Measurements from ENCODE around the gene CNFN. TPM values are rescaled to one million over a fixed set of nuclear protein-coding genes. Genes with fewer than 3 reads are reported as not detected.

The CNFN gene
- polyA plus RNA-seq, 2 donors = 5,144 to 7,132 TPM

- H3K27me3 ChIP-seq (ENCODE audit: control insufficient read depth in 1 of 2, insufficient read depth in 2 of 2, low read length in 2 of 2) = no peaks in the 10 kb centered on the region
- H3K4me3 ChIP-seq (ENCODE audit: low read depth in 1 of 2, low read length in 2 of 2) = no peak overlapping the region
- no peak overlapping the region for H3K27ac ChIP-seq (ENCODE audit: low read depth in 2 of 2, low read length in 1 of 2)
- H3K36me3 ChIP-seq (ENCODE audit: control insufficient read depth in 2 of 2, insufficient read depth in 2 of 2, low read length in 1 of 2) = peaks cover 0 to 11% of the 10 kb centered on the region in 2 donors
- no peaks in the 10 kb centered on the region for H3K9me3 ChIP-seq (ENCODE audit: control insufficient read depth in 2 of 2, insufficient read depth in 1 of 2, low read depth in 1 of 2, low read length in 1 of 2)
- peaks cover 0 to 6% of the 10 kb centered on the region in 2 donors for H3K4me1 ChIP-seq (ENCODE audit: control insufficient read depth in 2 of 2, insufficient read depth in 2 of 2, low read length in 1 of 2)
- 68 to 74% methylated on average over 17 of the region's 17 CpGs for WGBS, 2 donors
These were observed 11.6 kb downstream of the CNFN start for GRCh38 chr19:42378225-42379215.

GRCh38 chr19:42376177-42376555 lies 13.9 kb downstream of the CNFN start:
- Histone ChIP-seq H3K36me3 (ENCODE audit: control insufficient read depth in 2 of 2, insufficient read depth in 2 of 2, low read length in 1 of 2) (peaks cover 0 to 11% of the 10 kb centered on the region in 2 donors), H3K4me3 (ENCODE audit: low read depth in 1 of 2, low read length in 2 of 2) (no peak overlapping the region), H3K4me1 (ENCODE audit: control insufficient read depth in 2 of 2, insufficient read depth in 2 of 2, low read length in 1 of 2) (peaks cover 0 to 6% of the 10 kb centered on the region in 2 donors), H3K27me3 (ENCODE audit: control insufficient read depth in 1 of 2, insufficient read depth in 2 of 2, low read length in 2 of 2) (no peaks in the 10 kb centered on the region), H3K27ac (ENCODE audit: low read depth in 2 of 2, low read length in 1 of 2) (no peak overlapping the region), H3K9me3 (ENCODE audit: control insufficient read depth in 2 of 2, insufficient read depth in 1 of 2, low read depth in 1 of 2, low read length in 1 of 2) (no peaks in the 10 kb centered on the region)
- WGBS, 2 donors = 93 to 95% methylated on average over 17 of the region's 17 CpGs

- Histone ChIP-seq H3K36me3 (ENCODE audit: control insufficient read depth in 2 of 2, insufficient read depth in 2 of 2, low read length in 1 of 2) (peaks cover 0 to 11% of the 10 kb centered on the region in 2 donors), H3K4me3 (ENCODE audit: low read depth in 1 of 2, low read length in 2 of 2) (no peak overlapping the region), H3K4me1 (ENCODE audit: control insufficient read depth in 2 of 2, insufficient read depth in 2 of 2, low read length in 1 of 2) (peaks cover 0 to 6% of the 10 kb centered on the region in 2 donors), H3K27ac (ENCODE audit: low read depth in 2 of 2, low read length in 1 of 2) (no peak overlapping the region), H3K27me3 (ENCODE audit: control insufficient read depth in 1 of 2, insufficient read depth in 2 of 2, low read length in 2 of 2) (no peaks in the 10 kb centered on the region), H3K9me3 (ENCODE audit: control insufficient read depth in 2 of 2, insufficient read depth in 1 of 2, low read depth in 1 of 2, low read length in 1 of 2) (no peaks in the 10 kb centered on the region)
- WGBS, 2 donors = 92 to 93% methylated on average over 33 to 54 of the region's 54 CpGs
These were observed 14.5 kb downstream of the CNFN start for GRCh38 chr19:42375415-42376176.

DNA sequence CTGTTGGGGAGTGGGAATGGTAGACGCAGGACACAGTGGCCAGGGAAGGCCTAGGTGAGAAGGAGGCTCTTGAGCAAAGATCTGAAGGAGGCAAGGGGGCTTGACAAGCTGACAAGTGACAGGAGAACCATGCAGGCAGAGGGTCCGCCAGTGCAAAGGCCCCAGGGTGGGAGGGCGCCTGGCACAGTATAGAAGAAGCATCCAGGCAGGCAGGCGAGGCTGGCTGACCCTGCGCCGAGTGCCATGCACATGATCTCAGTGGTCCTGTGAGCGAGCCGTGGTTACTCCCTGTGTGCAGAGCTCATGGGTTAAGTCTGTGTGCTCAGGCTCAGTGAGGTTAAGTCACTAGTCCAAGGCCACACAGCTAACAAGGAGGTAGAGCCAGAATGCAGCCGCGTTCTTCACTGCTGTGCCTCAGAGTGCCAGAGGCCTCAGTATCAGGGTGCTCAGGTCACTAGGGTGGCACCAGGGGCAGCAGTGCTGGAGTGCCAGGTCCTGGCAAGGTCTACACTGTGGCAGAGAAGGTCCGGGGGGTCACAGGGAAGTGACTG lies 15.2 kb downstream of the CNFN start:
- H3K4me1 ChIP-seq (ENCODE audit: control insufficient read depth in 2 of 2, insufficient read depth in 2 of 2, low read length in 1 of 2) = peaks cover 0 to 6% of the 10 kb centered on the region in 2 donors
- H3K4me3 ChIP-seq (ENCODE audit: low read depth in 1 of 2, low read length in 2 of 2) = no peak overlapping the region
- 92 to 94% methylated on average over 11 of the region's 11 CpGs for WGBS, 2 donors
- no peaks in the 10 kb centered on the region for H3K9me3 ChIP-seq (ENCODE audit: control insufficient read depth in 2 of 2, insufficient read depth in 1 of 2, low read depth in 1 of 2, low read length in 1 of 2)
- H3K27ac ChIP-seq (ENCODE audit: low read depth in 2 of 2, low read length in 1 of 2) = no peak overlapping the region
- no peaks in the 10 kb centered on the region for H3K27me3 ChIP-seq (ENCODE audit: control insufficient read depth in 1 of 2, insufficient read depth in 2 of 2, low read length in 2 of 2)
- H3K36me3 ChIP-seq (ENCODE audit: control insufficient read depth in 2 of 2, insufficient read depth in 2 of 2, low read length in 1 of 2) = peaks cover 0 to 12% of the 10 kb centered on the region in 2 donors

- no peaks in the 10 kb centered on the region for H3K9me3 ChIP-seq (ENCODE audit: control insufficient read depth in 2 of 2, insufficient read depth in 1 of 2, low read depth in 1 of 2, low read length in 1 of 2)
- no peak overlapping the region for H3K27ac ChIP-seq (ENCODE audit: low read depth in 2 of 2, low read length in 1 of 2)
- no peak overlapping the region for H3K4me3 ChIP-seq (ENCODE audit: low read depth in 1 of 2, low read length in 2 of 2)
- peaks cover 0 to 11% of the 10 kb centered on the region in 2 donors for H3K36me3 ChIP-seq (ENCODE audit: control insufficient read depth in 2 of 2, insufficient read depth in 2 of 2, low read length in 1 of 2)
- 79 to 80% methylated on average over 9 to 12 of the region's 12 CpGs for WGBS, 2 donors
- H3K4me1 ChIP-seq (ENCODE audit: control insufficient read depth in 2 of 2, insufficient read depth in 2 of 2, low read length in 1 of 2) = peaks cover 0 to under 1% of the 10 kb centered on the region in 2 donors
- H3K27me3 ChIP-seq (ENCODE audit: control insufficient read depth in 1 of 2, insufficient read depth in 2 of 2, low read length in 2 of 2) = no peaks in the 10 kb centered on the region
These were observed 19.4 kb downstream of the CNFN start for GRCh38 chr19:42370626-42371175.

DNA sequence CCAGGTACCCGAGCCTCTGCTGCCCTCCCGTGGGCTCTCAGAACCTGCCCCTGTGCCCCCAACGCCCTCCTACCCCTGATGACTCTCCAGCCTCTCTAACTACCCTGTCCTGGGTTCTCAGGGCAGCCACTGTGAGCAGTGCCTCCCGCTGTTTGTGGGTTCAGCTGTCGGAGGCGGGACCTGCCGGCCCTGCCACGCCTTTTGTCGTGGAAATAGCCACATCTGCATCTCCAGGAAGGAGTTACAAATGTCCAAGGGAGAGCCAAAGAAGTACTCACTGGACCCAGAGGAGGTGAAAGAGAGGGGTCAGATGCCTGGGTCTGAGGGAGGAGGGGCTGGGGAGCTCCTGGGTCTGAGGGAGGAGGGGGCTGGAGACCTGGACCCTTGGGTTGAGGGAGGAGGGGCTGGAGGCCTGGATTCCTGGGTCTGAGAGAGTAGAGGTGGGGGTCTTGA lies 20.0 kb downstream of the CNFN start:
- WGBS, 2 donors = 71 to 76% methylated on average over 9 of the region's 9 CpGs
- H3K36me3 ChIP-seq (ENCODE audit: control insufficient read depth in 2 of 2, insufficient read depth in 2 of 2, low read length in 1 of 2) = peaks cover 0 to 7% of the 10 kb centered on the region in 2 donors
- H3K4me1 ChIP-seq (ENCODE audit: control insufficient read depth in 2 of 2, insufficient read depth in 2 of 2, low read length in 1 of 2) = no peaks in the 10 kb centered on the region

GRCh38 chr19:42369433-42370067 lies 20.5 kb downstream of the CNFN start:
- Histone ChIP-seq H3K4me1 (ENCODE audit: control insufficient read depth in 2 of 2, insufficient read depth in 2 of 2, low read length in 1 of 2) (no peaks in the 10 kb centered on the region), H3K9me3 (ENCODE audit: control insufficient read depth in 2 of 2, insufficient read depth in 1 of 2, low read depth in 1 of 2, low read length in 1 of 2) (no peaks in the 10 kb centered on the region), H3K4me3 (ENCODE audit: low read depth in 1 of 2, low read length in 2 of 2) (no peak overlapping the region), H3K36me3 (ENCODE audit: control insufficient read depth in 2 of 2, insufficient read depth in 2 of 2, low read length in 1 of 2) (peaks cover 0 to 7% of the 10 kb centered on the region in 2 donors), H3K27ac (ENCODE audit: low read depth in 2 of 2, low read length in 1 of 2) (no peak overlapping the region), H3K27me3 (ENCODE audit: control insufficient read depth in 1 of 2, insufficient read depth in 2 of 2, low read length in 2 of 2) (no peaks in the 10 kb centered on the region)
- 93% methylated on average over 27 of the region's 27 CpGs for WGBS, 2 donors

More for the DNA sequence above, 20.0 kb downstream of the CNFN start:
- H3K4me3 ChIP-seq (ENCODE audit: low read depth in 1 of 2, low read length in 2 of 2) = no peak overlapping the region
- no peak overlapping the region for H3K27ac ChIP-seq (ENCODE audit: low read depth in 2 of 2, low read length in 1 of 2)
- no peaks in the 10 kb centered on the region for H3K9me3 ChIP-seq (ENCODE audit: control insufficient read depth in 2 of 2, insufficient read depth in 1 of 2, low read depth in 1 of 2, low read length in 1 of 2)
- H3K27me3 ChIP-seq (ENCODE audit: control insufficient read depth in 1 of 2, insufficient read depth in 2 of 2, low read length in 2 of 2) = no peaks in the 10 kb centered on the region

GRCh38 chr19:42368765-42369164 lies 21.3 kb downstream of the CNFN start:
- peaks cover 0 to 11% of the 10 kb centered on the region in 2 donors for H3K36me3 ChIP-seq (ENCODE audit: control insufficient read depth in 2 of 2, insufficient read depth in 2 of 2, low read length in 1 of 2)

More at GRCh38 chr19:42368765-42369164, 21.3 kb downstream of the CNFN start:
- Histone ChIP-seq H3K9me3 (ENCODE audit: control insufficient read depth in 2 of 2, insufficient read depth in 1 of 2, low read depth in 1 of 2, low read length in 1 of 2) (peaks cover 0 to 2% of the 10 kb centered on the region in 2 donors), H3K27ac (ENCODE audit: low read depth in 2 of 2, low read length in 1 of 2) (no peak overlapping the region), H3K27me3 (ENCODE audit: control insufficient read depth in 1 of 2, insufficient read depth in 2 of 2, low read length in 2 of 2) (no peaks in the 10 kb centered on the region), H3K4me3 (ENCODE audit: low read depth in 1 of 2, low read length in 2 of 2) (no peak overlapping the region), H3K4me1 (ENCODE audit: control insufficient read depth in 2 of 2, insufficient read depth in 2 of 2, low read length in 1 of 2) (no peaks in the 10 kb centered on the region)
- 91 to 92% methylated on average over 15 of the region's 15 CpGs for WGBS, 2 donors

All from esophagus (tissue), 2 donors.